CD4-positive, alpha-beta T cell (primary cell): Measurements from ENCODE around the gene FOXO4. TPM values are rescaled to one million over a fixed set of nuclear protein-coding genes. Genes with fewer than 3 reads are reported as not detected.
A peak's percentile ranks its signal among the peaks of the same experiment; 100 is the strongest.

Source experiments
- ATAC-seq: fragments of 200-7000 bp; cut with Tn5 transposase; one replicate; pipeline ENCODE4 v1.10.0; 2022; ENCODE audit warnings: mild to moderate bottlenecking; ENCODE audit not compliant: poor library complexity
- CTCF ChIA-PET: fragments of 350-600 bp; sonication (Branson Sonifier 250); formaldehyde crosslinking; loops from one replicate; lab custom pipeline; 2021; ENCODE audit warnings: antibody characterized with exemption, inconsistent platforms; lab: Charles Lee
- POLR2A ChIA-PET: fragments of 350-600 bp; sonication (Branson Sonifier 250); formaldehyde crosslinking; loops from one replicate; lab custom pipeline; 2021; ENCODE audit warnings: antibody characterized with exemption, inconsistent platforms; lab: Charles Lee
- DNase-seq, 14 experiments: peaks; one replicate each; pipeline ENCODE4 v3.0.0-alpha.2; 2013 to 2020; ENCODE audit warnings: mixed read lengths in 2 of 14
- H3K27ac ChIP-seq, 2 donors: one replicate each; pipeline versions ENCODE4 v1.5.1 to v1.7.0; 2013; ENCODE audit warnings: low read length in 2 of 2, low read depth in 1 of 2, mild to moderate bottlenecking in 1 of 2
- H3K27me3 ChIP-seq, 2 experiments: 1 replicate in 1 of 2; 2 replicates in 1 of 2; pipeline versions ENCODE4 v1.6.1 to v1.7.0; 2013; ENCODE audit warnings: low read length in 2 of 2, control low read depth in 1 of 2, mild to moderate bottlenecking in 1 of 2, moderate library complexity in 1 of 2; ENCODE audit not compliant: insufficient read depth in 2 of 2, control insufficient read depth in 1 of 2
- H3K36me3 ChIP-seq: one replicate; pipeline ENCODE4 v1.6.1; 2013; ENCODE audit warnings: low read length, control low read depth; ENCODE audit not compliant: insufficient read depth
- H3K4me1 ChIP-seq: one replicate; pipeline ENCODE4 v1.6.1; 2013; ENCODE audit warnings: low read length, control low read depth; ENCODE audit not compliant: insufficient read depth
- H3K4me3 ChIP-seq: one replicate; pipeline ENCODE4 v1.5.1; 2013; ENCODE audit warnings: mild to moderate bottlenecking, low read length, moderate library complexity
- H3K9me3 ChIP-seq, 2 experiments: 1 replicate in 1 of 2; 2 replicates in 1 of 2; pipeline versions ENCODE4 v1.6.1 to v1.7.0; 2013; ENCODE audit warnings: low read length in 2 of 2, mild to moderate bottlenecking in 2 of 2, control low read depth in 1 of 2, moderate library complexity in 1 of 2; ENCODE audit not compliant: control insufficient read depth in 1 of 2, insufficient read depth in 1 of 2
- H3K27ac Mint-ChIP-seq: one replicate; pipeline ENCODE4 v1.8.0; 2020; ENCODE audit warnings: mixed read lengths
- H3K27me3 Mint-ChIP-seq: one replicate; pipeline ENCODE4 v1.8.0; 2021; ENCODE audit warnings: mixed read lengths
- H3K36me3 Mint-ChIP-seq: one replicate; pipeline ENCODE4 v1.8.0; 2021; ENCODE audit warnings: low read depth, mixed read lengths
- H3K4me1 Mint-ChIP-seq: one replicate; pipeline ENCODE4 v1.8.0; 2021; ENCODE audit warnings: low read depth, mixed read lengths
- H3K4me3 Mint-ChIP-seq: one replicate; pipeline ENCODE4 v1.8.0; 2020; ENCODE audit warnings: mild to moderate bottlenecking, mixed read lengths
- H3K9me3 Mint-ChIP-seq: one replicate; pipeline ENCODE4 v1.8.0; 2020; ENCODE audit warnings: mixed read lengths
- intact Hi-C, 2 experiments: fragments of 100-400 bp; cut with DNase I in 1 of 2; cut with micrococcal nuclease in 1 of 2; formaldehyde crosslinking; loops; one replicate each; pipeline versions ENCODE4 v1.15.1 to v1.9.0; 2023 to 2025; cut with DNase I, micrococcal nuclease
- total RNA-seq, 174 experiments: library from RNA in 2 of 174; stranded (reverse) in 2 of 174; gene quantifications; one replicate each; pipeline ENCODE4 v1.2.3 and lab custom pipeline; 2021 to 2026
- TF ChIP-seq, protein P1 (sequence below): fragments of 200-600 bp; IDR thresholded peaks from one replicate; pipeline ENCODE4 v1.8.0; 2022; ENCODE audit warnings: antibody characterized with exemption, mild to moderate bottlenecking

Gene FOXO4
- total RNA-seq, 2 experiments from 2014 or later, result 20.9 to 23.8 TPM

DNA sequence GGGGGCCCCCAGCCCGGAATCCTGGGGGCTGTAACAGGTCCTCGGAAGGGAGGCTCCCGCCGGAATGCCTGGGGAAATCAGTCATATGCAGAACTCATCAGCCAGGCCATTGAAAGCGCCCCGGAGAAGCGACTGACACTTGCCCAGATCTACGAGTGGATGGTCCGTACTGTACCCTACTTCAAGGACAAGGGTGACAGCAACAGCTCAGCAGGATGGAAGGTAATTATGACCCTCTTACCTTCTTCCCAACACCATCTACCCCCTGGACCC, 1.0 kb downstream of the FOXO4 start:
- Mint-ChIP-seq H3K36me3 (peaks cover 9% of the 10 kb centered on the region), H3K27ac (peak overlapping the region; percentile 98), H3K9me3 (no peaks in the 10 kb centered on the region), H3K4me3 (peak overlapping the region; percentile 96), H3K27me3 (no peaks in the 10 kb centered on the region), H3K4me1 (peaks cover 61% of the 10 kb centered on the region)
- Histone ChIP-seq H3K27ac (peak overlapping the region; percentile 41 to 62), H3K9me3 (no peaks in the 10 kb centered on the region), H3K4me3 (peak overlapping the region; percentile 83), H3K36me3 (no peaks in the 10 kb centered on the region), H3K4me1 (peaks cover 49% of the 10 kb centered on the region), H3K27me3 (no peaks in the 10 kb centered on the region)
- CTCF ChIA-PET, result interaction anchor here (1.1 kb wide), 1 partner anchor 33 kb away, joined by 4 read pairs; no protein-coding TSS in a partner anchor
- TF ChIP-seq, protein P1, sequence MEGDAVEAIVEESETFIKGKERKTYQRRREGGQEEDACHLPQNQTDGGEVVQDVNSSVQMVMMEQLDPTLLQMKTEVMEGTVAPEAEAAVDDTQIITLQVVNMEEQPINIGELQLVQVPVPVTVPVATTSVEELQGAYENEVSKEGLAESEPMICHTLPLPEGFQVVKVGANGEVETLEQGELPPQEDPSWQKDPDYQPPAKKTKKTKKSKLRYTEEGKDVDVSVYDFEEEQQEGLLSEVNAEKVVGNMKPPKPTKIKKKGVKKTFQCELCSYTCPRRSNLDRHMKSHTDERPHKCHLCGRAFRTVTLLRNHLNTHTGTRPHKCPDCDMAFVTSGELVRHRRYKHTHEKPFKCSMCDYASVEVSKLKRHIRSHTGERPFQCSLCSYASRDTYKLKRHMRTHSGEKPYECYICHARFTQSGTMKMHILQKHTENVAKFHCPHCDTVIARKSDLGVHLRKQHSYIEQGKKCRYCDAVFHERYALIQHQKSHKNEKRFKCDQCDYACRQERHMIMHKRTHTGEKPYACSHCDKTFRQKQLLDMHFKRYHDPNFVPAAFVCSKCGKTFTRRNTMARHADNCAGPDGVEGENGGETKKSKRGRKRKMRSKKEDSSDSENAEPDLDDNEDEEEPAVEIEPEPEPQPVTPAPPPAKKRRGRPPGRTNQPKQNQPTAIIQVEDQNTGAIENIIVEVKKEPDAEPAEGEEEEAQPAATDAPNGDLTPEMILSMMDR, result no peak
- ATAC-seq (no peak), DNase-seq (peak in 1 of 14 experiments; percentile 14)
- intact Hi-C loops, result loop anchor here (2.0 to 10.0 kb wide), 2 partner anchors 28 to 158 kb away; partner anchors contain the start of genes SNX12 (in 2 of the 2) and ZMYM3 (in 2 of the 2)
- POLR2A ChIA-PET, result interaction anchor here (0.6 to 2.8 kb wide), 9 partner anchors 8 to 269 kb away, joined by 3 to 34 read pairs (median 5); partner anchors contain the start of genes IL2RG, MED12, NONO and TAF1

DNA sequence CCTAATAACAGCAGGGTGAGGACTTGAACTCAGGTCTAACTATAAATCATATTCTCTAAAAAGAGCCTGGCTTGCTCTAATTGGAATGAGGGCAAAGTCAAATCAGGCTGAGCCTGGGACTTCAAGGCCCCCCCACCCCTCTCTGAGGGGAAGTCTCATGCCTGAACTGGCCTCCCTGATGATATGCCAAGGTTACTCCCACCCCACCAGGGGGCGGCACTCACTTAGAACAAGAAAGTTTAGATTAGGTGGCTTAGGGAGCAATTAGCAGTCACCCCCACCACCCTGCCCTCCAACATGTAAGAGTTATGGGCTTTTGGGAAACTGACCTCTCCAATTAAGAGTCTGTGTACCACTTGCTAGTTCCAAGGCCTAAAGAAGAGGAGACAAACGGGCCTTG, 2.7 kb downstream of the FOXO4 start:
- H3K27me3 ChIP-seq, result no peaks in the 10 kb centered on the region
- no peaks in the 10 kb centered on the region for H3K9me3 Mint-ChIP-seq
- intact Hi-C loops, result loop anchor here (1.0 to 10.0 kb wide), 4 partner anchors 11 to 156 kb away; partner anchors contain the start of gene ZMYM3 (in 2 of the 2)
- DNase-seq (peak; percentile 58 to 88 (median 76)), ATAC-seq (peak; percentile 45)
- H3K27me3 Mint-ChIP-seq, result no peaks in the 10 kb centered on the region
- H3K27ac ChIP-seq, result no peak overlapping the region
- peaks cover 9% of the 10 kb centered on the region for H3K36me3 Mint-ChIP-seq
- POLR2A ChIA-PET, result interaction anchor here (1.0 to 2.8 kb wide), 2 partner anchors 13 to 14 kb away, joined by 4 to 34 read pairs; partner anchors contain the start of gene IL2RG
- CTCF ChIA-PET, result no interaction called here
- peak overlapping the region; percentile 84 for H3K4me3 Mint-ChIP-seq
- peaks cover 74% of the 10 kb centered on the region for H3K4me1 Mint-ChIP-seq
- no peak overlapping the region for H3K4me3 ChIP-seq
- H3K36me3 ChIP-seq, result no peaks in the 10 kb centered on the region
- peak overlapping the region; percentile 72 for H3K27ac Mint-ChIP-seq
- H3K9me3 ChIP-seq, result no peaks in the 10 kb centered on the region
- TF ChIP-seq, protein P1, result peak; percentile 61
- H3K4me1 ChIP-seq, result peaks cover 62% of the 10 kb centered on the region

DNA sequence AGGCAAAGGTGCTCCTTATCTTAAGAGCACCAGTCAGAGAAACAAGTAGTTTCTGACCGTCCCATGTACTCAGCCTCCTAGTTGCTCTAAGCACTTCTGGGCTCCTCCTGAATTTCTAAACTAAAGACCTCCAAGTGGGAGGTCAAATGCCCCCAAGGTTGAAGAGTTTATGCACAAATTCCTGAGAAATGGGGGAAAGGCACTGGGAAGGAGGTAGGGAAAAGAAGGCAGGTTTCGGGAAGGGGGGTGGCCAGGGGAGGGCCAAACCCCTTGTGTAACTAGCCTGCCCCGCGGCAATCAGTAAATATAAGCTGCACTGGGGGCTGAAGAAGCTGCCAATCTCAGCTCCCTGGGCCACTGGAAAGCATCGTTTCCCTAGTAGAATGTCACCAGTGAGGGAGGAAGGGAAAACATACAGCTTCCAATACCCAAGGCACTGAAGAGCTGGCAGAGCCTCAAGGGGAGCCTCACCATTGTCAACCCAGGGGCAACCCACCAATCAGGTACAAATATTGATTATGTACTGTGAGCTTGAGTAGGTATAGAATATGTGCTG, 3.4 kb downstream of the FOXO4 start:
- peak overlapping the region; percentile 45 for H3K4me3 Mint-ChIP-seq

More for the DNA sequence above, 3.4 kb downstream of the FOXO4 start:
- ChIA-PET POLR2A (interaction anchor here (1.4 to 5.3 kb wide), 5 partner anchors 13 to 267 kb away, joined by 6 to 106 read pairs (median 29); partner anchors contain the start of genes IL2RG, MED12 and TAF1), CTCF (interaction anchor here (1.7 to 4.6 kb wide), 3 partner anchors 12 to 29 kb away, joined by 4 to 40 read pairs (median 22); partner anchors contain the start of genes IL2RG and MED12)
- peak overlapping the region; percentile 72 for H3K27ac Mint-ChIP-seq
- no peaks in the 10 kb centered on the region for H3K27me3 Mint-ChIP-seq
- peaks cover 9% of the 10 kb centered on the region for H3K36me3 Mint-ChIP-seq
- H3K27me3 ChIP-seq, result no peaks in the 10 kb centered on the region
- intact Hi-C loops, result loop anchor here (1.0 to 10.0 kb wide), 4 partner anchors 10 to 156 kb away; partner anchors contain the start of gene ZMYM3 (in 2 of the 2)
- no peak for ATAC-seq
- H3K4me1 Mint-ChIP-seq, result peaks cover 81% of the 10 kb centered on the region
- no peaks in the 10 kb centered on the region for H3K9me3 ChIP-seq
- H3K36me3 ChIP-seq, result no peaks in the 10 kb centered on the region
- peaks cover 69% of the 10 kb centered on the region for H3K4me1 ChIP-seq
- TF ChIP-seq, protein P1, result no peak
- no peaks in the 10 kb centered on the region for H3K9me3 Mint-ChIP-seq
- no peak overlapping the region for H3K27ac ChIP-seq
- DNase-seq, result no peak
- H3K4me3 ChIP-seq, result no peak overlapping the region
